Loucy (cell line): ENCODE results near the gene SPATA32.

Experiments used
- H2AFZ ChIP-seq: fragments of 200-600 bp; sonication (generic); 2 replicates; pipeline ENCODE4 v1.6.0; 2016; ENCODE audit warnings: antibody characterized with exemption, mild to moderate bottlenecking, low read length, moderate library complexity
- H3F3A ChIP-seq: fragments of 200-600 bp; 2 replicates; pipeline ENCODE4 v1.6.0; 2016; ENCODE audit warnings: antibody characterized with exemption, low read depth, mild to moderate bottlenecking
- H3K27me3 ChIP-seq: fragments of 200-600 bp; sonication (generic); 2 replicates; pipeline ENCODE4 v1.6.1; 2014; ENCODE audit warnings: low read length, mild to moderate bottlenecking; ENCODE audit not compliant: insufficient read depth, poor library complexity, severe bottlenecking
- H3K36me3 ChIP-seq: fragments of 200-600 bp; sonication (generic); 2 replicates; pipeline ENCODE4 v1.6.1; 2016; ENCODE audit warnings: low read length; ENCODE audit not compliant: insufficient read depth
- H3K4me1 ChIP-seq: fragments of 200-600 bp; sonication (generic); 2 replicates; pipeline ENCODE4 v1.5.1; 2014; ENCODE audit warnings: low read length, mild to moderate bottlenecking; ENCODE audit not compliant: insufficient read depth, poor library complexity, severe bottlenecking
- H3K4me2 ChIP-seq: fragments of 200-600 bp; sonication (generic); 2 replicates; pipeline ENCODE4 v1.6.0; 2014; ENCODE audit warnings: antibody characterized with exemption, low read length, low read depth, mild to moderate bottlenecking; ENCODE audit not compliant: poor library complexity, severe bottlenecking
- H3K4me3 ChIP-seq: fragments of 200-600 bp; sonication (generic); 2 replicates; pipeline ENCODE4 v1.5.1; 2014; ENCODE audit warnings: low read length, mild to moderate bottlenecking, mixed read lengths; ENCODE audit not compliant: poor library complexity, severe bottlenecking
- H3K79me2 ChIP-seq: fragments of 200-600 bp; sonication (generic); 2 replicates; pipeline ENCODE4 v1.6.1; 2014; ENCODE audit warnings: low read length; ENCODE audit not compliant: insufficient read depth
- H3K9ac ChIP-seq: fragments of 200-600 bp; sonication (generic); 2 replicates; pipeline ENCODE4 v1.6.0; 2014; ENCODE audit warnings: mild to moderate bottlenecking, low read depth, low read length, moderate library complexity; ENCODE audit not compliant: poor library complexity, severe bottlenecking
- H3K9me2 ChIP-seq: fragments of 200-600 bp; sonication (generic); replicated peaks from 2 replicates; pipeline ENCODE4 v1.6.1; 2016; ENCODE audit warnings: low read depth, low read length, mixed read lengths
- H3K9me3 ChIP-seq: fragments of 200-600 bp; sonication (generic); 2 replicates; pipeline ENCODE4 v1.6.1; 2014; ENCODE audit warnings: mild to moderate bottlenecking, antibody characterized with exemption, low read length, low read depth; ENCODE audit not compliant: insufficient read depth
- H4K20me1 ChIP-seq: fragments of 200-600 bp; sonication (generic); 2 replicates; pipeline ENCODE4 v1.6.0; 2014; ENCODE audit warnings: antibody characterized with exemption, low read length, mild to moderate bottlenecking; ENCODE audit not compliant: insufficient read depth, poor library complexity, severe bottlenecking
- CTCF ChIP-seq: fragments of 200-600 bp; sonication (generic); conservative IDR thresholded peaks from 2 replicates; pipeline ENCODE4 v1.5.1; 2014; ENCODE audit warnings: mild to moderate bottlenecking, antibody characterized with exemption, low read length
- EZH2phosphoT487 ChIP-seq: fragments of 200-600 bp; IDR thresholded peaks from 2 replicates; pipeline ENCODE4 v1.6.1; 2018; ENCODE audit warnings: antibody characterized with exemption, mild to moderate bottlenecking, moderate library complexity, borderline replicate concordance

Gene SPATA32

DNA sequence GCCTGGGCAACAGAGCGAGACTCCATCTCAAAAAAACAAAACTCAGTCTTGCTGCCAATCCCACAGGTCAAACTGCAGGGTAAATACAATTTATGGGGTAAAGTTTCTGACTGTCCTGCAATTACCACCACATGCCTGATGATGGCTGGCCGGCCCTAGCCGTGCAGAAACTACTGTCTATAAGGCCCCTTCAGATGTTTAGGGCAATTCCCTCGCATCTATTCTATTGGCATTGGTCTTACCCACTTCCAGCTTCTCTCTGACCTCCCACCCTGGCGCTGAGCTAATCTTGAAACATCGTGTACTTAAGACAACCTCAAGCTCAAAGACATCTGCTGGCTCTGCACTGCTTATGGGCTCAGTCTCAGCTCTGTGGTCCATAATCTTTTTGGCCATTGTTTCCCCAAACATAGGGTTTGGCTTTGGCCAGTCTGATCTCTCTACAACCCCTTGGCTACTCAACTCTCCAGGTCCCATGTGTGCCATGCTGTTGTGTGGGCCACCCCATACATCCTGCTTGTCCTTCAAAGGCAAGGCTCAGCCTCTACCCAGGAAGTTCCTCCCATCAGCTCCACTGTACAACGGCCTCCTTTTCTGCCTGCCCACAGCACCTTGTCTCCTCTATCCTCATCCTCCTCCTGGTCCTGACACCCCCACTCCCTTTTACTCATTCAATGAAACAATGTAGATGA, 38.3 kb upstream of the SPATA32 start:
- H3K9me3 ChIP-seq = no peaks in the 10 kb centered on the region
- no peak overlapping the region for H2AFZ ChIP-seq
- H3K4me1 ChIP-seq = peaks cover 16% of the 10 kb centered on the region
- H3K4me3 ChIP-seq = no peak overlapping the region
- TF ChIP-seq EZH2phosphoT487 (no peak), CTCF (no peak)
- H3K9me2 ChIP-seq = no peaks in the 10 kb centered on the region
- no peaks in the 10 kb centered on the region for H3F3A ChIP-seq
- no peaks in the 10 kb centered on the region for H3K27me3 ChIP-seq
- H4K20me1 ChIP-seq = no peaks in the 10 kb centered on the region
- peaks cover 18% of the 10 kb centered on the region; the same call in 1 of the 2 replicates for H3K79me2 ChIP-seq
- H3K9ac ChIP-seq = no peak overlapping the region
- no peak overlapping the region for H3K4me2 ChIP-seq
- H3K36me3 ChIP-seq = no peaks in the 10 kb centered on the region

GRCh38 chr17:45299361-45299760, 37.5 kb upstream of the SPATA32 start:
- H3K36me3 ChIP-seq = no peaks in the 10 kb centered on the region
- H3K9me2 ChIP-seq = no peaks in the 10 kb centered on the region
- H3K4me1 ChIP-seq = peaks cover 16% of the 10 kb centered on the region
- peak overlapping the region; percentile 3 for H3K9ac ChIP-seq
- no peaks in the 10 kb centered on the region for H3K27me3 ChIP-seq
- no peak overlapping the region for H2AFZ ChIP-seq
- H4K20me1 ChIP-seq = no peaks in the 10 kb centered on the region
- no peak overlapping the region for H3K4me3 ChIP-seq
- no peak for TF ChIP-seq EZH2phosphoT487
- TF ChIP-seq CTCF = no peak
- H3K9me3 ChIP-seq = no peaks in the 10 kb centered on the region
- H3F3A ChIP-seq = no peaks in the 10 kb centered on the region
- H3K79me2 ChIP-seq = peaks cover 19% of the 10 kb centered on the region; the same call in 1 of the 2 replicates
- no peak overlapping the region for H3K4me2 ChIP-seq

DNA sequence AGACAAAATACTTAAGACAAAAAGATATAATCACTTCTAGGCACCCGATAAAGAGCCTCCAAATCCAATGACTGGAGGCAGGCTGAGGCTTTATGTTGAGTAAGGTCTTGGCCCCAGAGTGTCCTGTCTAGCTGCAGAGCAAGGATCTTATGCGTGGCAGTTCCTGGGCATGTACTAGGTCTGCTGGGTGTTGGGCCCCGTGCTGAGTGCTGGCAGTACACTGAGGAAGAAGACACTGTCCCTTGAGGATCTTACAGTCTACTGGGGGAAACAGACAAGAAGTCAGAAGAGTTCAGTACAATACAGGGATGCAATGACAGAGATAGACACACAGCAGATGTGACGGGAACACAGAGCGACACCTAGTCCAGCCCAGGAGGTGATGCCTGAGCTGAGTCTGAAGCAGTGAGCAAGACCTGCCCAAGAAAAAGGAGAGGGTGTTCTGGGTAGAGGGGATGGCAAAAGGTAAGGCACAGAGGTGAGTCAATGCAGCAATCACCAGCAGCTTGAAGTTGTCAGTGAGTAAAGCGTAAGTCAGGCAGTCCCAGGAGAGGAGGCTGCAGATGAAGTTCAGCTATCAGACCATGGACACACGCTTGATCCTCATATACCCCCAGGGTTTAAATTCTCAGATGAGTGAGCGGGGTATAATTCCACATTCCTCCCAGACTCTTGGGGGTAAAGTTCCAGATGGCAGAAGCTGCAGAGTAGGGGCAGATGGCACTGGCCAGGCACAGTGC, 36.8 kb upstream of the SPATA32 start:
- Histone ChIP-seq H3K4me2 (no peak overlapping the region), H3K9me3 (no peaks in the 10 kb centered on the region), H3K4me3 (no peak overlapping the region), H3F3A (no peaks in the 10 kb centered on the region), H3K9ac (peak overlapping the region; percentile 3), H3K79me2 (peaks cover 23% of the 10 kb centered on the region; the same call in 1 of the 2 replicates), H3K36me3 (no peaks in the 10 kb centered on the region), H4K20me1 (no peaks in the 10 kb centered on the region), H3K9me2 (no peaks in the 10 kb centered on the region), H3K27me3 (no peaks in the 10 kb centered on the region), H3K4me1 (peaks cover 21% of the 10 kb centered on the region), H2AFZ (no peak overlapping the region)
- no peak for TF ChIP-seq CTCF
- TF ChIP-seq EZH2phosphoT487 = no peak
